ENCODE data around the gene PELI1.
A peak's percentile ranks its signal among the peaks of the same experiment; 100 is the strongest.

The PELI1 gene

GRCh38 chr2:64049633-64050220 lies 94.5 kb downstream of the PELI1 start:
- Histone ChIP-seq H3K4me2 (ENCODE audit: low read length) (peak overlapping the region; percentile 23; the same call in 1 of the 2 replicates), H3K9me2 (ENCODE audit: low read depth, low read length) (no peaks in the 10 kb centered on the region), H3K27ac (ENCODE audit: low read depth, low read length, poor library complexity, severe bottlenecking) (peak overlapping the region; percentile 61), H3K36me3 (ENCODE audit: insufficient read depth, low read length) (no peaks in the 10 kb centered on the region), H3K27me3 (ENCODE audit: insufficient read depth, low read length) (no peaks in the 10 kb centered on the region), H4K20me1 (ENCODE audit: insufficient read depth, low read length) (no peaks in the 10 kb centered on the region), H3F3A (ENCODE audit: insufficient read depth, low read length) (0 out of 2 replicates have a peak, but pooled peaks cover 6% of the 10 kb centered on the region), H3K9ac (ENCODE audit: low read length) (no peak overlapping the region), H3K4me1 (ENCODE audit: insufficient read depth, low read length, severe bottlenecking) (peaks cover 67% of the 10 kb centered on the region), H2AFZ (ENCODE audit: low read length) (no peak overlapping the region), H3K4me3 (ENCODE audit: low read depth, low read length, poor library complexity, severe bottlenecking) (no peak overlapping the region), H3K79me2 (ENCODE audit: insufficient read depth, low read length) (no peaks in the 10 kb centered on the region), H3K9me3 (ENCODE audit: low read length) (no peaks in the 10 kb centered on the region)
- TF ChIP-seq CTCF (IDR thresholded peaks at IDR 0.05; ENCODE audit: low read length): peak; percentile 92
- no peak for TF ChIP-seq EZH2 (IDR thresholded peaks at IDR 0.05; ENCODE audit: borderline replicate concordance, low read length)

DNA sequence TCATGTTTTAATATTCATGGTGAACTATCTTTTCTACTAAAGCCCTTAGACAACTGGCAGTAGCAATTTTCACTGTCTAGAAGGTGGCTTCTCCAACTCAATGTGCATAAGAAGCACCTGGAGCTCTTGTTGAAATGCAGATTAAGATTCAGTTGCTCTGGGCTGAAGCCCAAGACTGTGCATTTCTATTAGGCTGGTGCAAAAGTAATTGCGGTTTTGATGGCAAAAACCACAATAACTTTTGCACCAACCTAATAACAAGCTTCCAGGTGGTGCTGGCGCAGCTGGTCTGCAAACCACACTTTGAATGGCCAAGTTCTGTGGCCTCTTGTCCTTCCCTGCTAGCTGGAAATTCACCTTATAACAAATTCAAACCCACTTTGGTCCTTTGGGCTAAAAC lies 98.3 kb downstream of the PELI1 start:
- H3K27ac ChIP-seq (ENCODE audit: low read depth, low read length, poor library complexity, severe bottlenecking): peak overlapping the region; percentile 81
- no peaks in the 10 kb centered on the region for H3K9me3 ChIP-seq (ENCODE audit: low read length)
- no peak overlapping the region for H3K4me3 ChIP-seq (ENCODE audit: low read depth, low read length, poor library complexity, severe bottlenecking)
- H3K27me3 ChIP-seq (ENCODE audit: insufficient read depth, low read length): no peaks in the 10 kb centered on the region
- no peaks in the 10 kb centered on the region for H3K36me3 ChIP-seq (ENCODE audit: insufficient read depth, low read length)
- peaks cover 44% of the 10 kb centered on the region for H3K4me1 ChIP-seq (ENCODE audit: insufficient read depth, low read length, severe bottlenecking)
- no peak overlapping the region for H2AFZ ChIP-seq (ENCODE audit: low read length)
- peak overlapping the region; percentile 14; the same call in 1 of the 2 replicates for H3K4me2 ChIP-seq (ENCODE audit: low read length)
- 0 out of 2 replicates have a peak, but pooled peaks cover 6% of the 10 kb centered on the region for H3F3A ChIP-seq (ENCODE audit: insufficient read depth, low read length)
- no peak overlapping the region for H3K9ac ChIP-seq (ENCODE audit: low read length)
- H3K79me2 ChIP-seq (ENCODE audit: insufficient read depth, low read length): no peaks in the 10 kb centered on the region
- H4K20me1 ChIP-seq (ENCODE audit: insufficient read depth, low read length): no peaks in the 10 kb centered on the region
- TF ChIP-seq CTCF (IDR thresholded peaks at IDR 0.05; ENCODE audit: low read length) (no peak), EZH2 (IDR thresholded peaks at IDR 0.05; ENCODE audit: borderline replicate concordance, low read length) (no peak)
- H3K9me2 ChIP-seq (ENCODE audit: low read depth, low read length): no peaks in the 10 kb centered on the region
